Stromal cell of bone marrow (primary cell): Measurements from ENCODE around the gene EFHD1.
"Not testable (repeated sequence)": the region's sequence is repeated elsewhere in the genome, so short reads cannot be mapped to it uniquely, and the experiment has no call there.

ENCODE experiments used
- DNase-seq: peaks from one replicate; pipeline ENCODE4 v3.0.0-alpha.2; 2012; ENCODE audit warnings: low read depth

The EFHD1 gene

DNA sequence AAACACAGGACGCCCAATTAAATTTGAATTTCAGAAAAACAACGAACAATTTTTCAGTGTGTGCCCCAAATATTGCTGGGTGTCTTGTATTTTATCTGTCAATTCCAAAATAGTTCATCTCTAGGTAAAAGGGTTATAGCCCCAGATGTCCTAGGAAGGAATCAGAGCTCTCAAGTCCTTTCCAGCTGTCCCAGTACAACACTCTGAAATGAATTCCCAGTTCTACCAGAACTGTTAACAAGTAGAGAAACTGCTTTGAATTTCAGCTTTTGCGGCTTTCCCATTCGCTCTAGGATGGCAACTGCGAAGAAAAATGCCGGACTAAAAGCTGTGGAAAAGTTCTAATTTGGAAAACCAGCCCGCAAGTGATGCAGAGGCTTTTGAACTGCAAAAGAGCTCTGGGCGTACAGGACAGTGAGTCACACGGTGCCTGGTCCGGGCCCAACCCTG is 63.2 kb downstream of the EFHD1 start:
- no peak for DNase-seq

GRCh38 chr2:232697059-232697806 is 63.8 kb downstream of the EFHD1 start, which contains the start of gene GIGYF2:
GIGYF2 (plus strand) TSS chr2:232697331; CDS start chr2:232735198, 37,867 bp downstream.
- peak; percentile 88 for DNase-seq

DNA sequence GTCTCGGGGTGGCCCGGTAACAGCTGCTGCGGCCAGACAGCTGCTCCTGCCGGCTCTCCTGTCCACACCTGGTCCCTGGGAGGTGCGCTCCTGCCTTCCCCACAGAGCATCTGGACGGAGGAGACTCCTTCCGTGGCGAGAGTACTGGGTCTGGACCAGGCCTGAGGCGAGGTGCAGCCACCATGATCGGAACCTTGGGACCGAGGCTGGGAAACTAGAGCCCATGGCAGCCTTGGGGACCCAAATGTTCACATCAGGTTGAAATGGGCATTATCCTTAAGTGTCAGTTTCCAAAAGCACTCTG is 64.4 kb downstream of the EFHD1 start:
- DNase-seq = no peak

DNA sequence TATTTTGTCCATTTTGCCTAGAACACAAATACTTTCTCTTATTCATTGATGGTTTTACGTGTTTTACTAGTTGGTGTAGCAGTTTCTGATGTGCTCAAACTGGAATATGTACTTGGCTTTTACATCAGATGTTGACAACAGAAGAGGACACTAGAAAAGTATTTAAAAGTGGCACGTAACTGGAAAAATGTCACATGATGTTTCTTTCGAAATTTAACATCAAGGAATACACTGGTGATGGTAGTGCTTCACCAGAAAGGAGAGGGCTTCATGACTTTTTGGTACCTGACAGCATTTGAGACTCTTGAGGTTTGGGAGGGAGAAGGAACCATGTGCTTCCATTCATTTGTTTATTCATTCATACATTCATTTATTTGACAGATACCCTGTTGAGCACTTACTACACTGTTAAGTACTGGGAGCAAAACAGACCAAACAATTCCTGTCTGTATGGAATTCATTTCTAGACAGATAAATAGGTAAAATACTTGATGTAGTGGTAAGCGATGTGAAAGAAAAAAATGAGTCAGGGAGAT is 65.2 kb downstream of the EFHD1 start:
- DNase-seq = no peak

DNA sequence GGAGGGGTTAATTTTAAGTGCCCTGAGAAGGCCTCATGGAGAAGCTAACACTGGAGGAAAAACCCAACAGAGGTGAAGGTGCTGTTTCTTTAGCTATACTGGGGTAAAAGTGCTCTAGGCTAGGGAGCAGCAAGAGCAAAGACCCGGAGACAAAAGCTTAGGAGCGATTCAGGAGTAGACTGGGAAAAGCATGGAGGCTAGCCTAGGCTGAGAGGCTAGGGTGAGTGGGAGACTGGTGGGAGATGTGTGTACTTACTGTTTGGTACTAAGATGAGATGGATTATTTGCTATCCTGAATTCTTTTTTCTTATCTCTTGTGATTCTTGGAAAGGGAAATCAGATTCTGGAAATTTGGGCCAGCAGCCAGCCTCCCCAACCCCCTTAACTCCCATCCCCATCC is 65.7 kb downstream of the EFHD1 start:
- no peak for DNase-seq

- DNase-seq = no peak
These were observed 66.8 kb downstream of the EFHD1 start for GRCh38 chr2:232700154-232700553.

- no peak for DNase-seq
These were observed 73.7 kb downstream of the EFHD1 start for GRCh38 chr2:232707076-232707475.

DNA sequence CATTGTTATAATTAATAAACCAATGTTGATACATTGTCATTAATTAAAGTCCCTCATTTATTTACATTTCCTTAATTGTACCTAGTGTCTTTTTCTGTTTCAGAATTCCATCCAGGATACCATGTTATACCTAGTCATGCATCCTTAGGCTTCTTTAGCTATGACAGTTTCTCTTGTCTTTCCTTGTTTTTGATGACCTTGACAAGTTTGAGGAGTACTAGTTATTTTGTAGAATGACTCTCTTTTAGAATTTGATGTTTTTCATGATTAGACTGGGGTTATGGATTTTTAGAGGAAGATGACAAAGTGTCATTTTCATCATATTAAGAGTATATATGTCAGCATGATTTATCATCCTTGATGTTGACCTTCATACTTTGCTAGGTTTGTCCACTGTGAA is 80.1 kb downstream of the EFHD1 start:
- DNase-seq = no peak

DNA sequence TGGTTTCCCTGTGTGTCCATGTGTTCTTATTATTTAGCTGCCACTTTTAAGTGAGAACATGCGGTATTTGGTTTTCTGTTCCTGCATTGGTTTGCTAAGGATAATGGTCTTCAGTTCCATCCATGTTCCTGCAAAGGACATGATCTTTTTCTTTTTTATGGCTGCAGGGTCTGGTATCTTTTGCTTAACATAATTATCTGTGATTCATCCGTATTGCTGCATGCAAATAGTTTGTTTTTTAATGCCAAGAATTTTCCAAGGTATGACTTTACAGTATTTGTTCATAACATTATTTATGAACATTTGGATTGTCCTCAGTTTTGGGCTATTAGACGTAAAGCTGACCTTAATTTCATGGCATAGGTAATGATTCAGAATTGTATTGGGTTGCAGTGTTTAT is 81.6 kb downstream of the EFHD1 start:
- DNase-seq = no peak

- not testable (repeated sequence) for DNase-seq
These were observed 86.7 kb downstream of the EFHD1 start for GRCh38 chr2:232720056-232720455.

DNA sequence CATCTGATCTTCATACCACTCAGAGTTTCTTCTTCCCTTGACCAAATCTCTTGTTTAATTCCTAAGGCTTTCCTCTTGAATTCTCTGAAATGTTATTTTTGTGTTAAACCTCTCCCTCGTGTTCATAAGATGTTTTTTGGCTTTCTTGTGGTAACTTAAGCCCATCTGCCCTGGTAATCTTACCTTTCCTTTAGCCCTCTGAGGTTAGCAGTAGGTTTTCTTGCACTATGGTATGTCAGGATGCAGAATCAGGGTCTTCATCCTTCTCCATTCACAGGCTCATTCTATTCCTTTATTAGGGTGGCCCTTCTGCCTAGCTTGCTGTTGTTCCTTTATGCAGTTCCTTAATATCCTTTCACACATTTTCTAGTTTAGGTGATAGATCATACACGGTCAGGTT is 87.9 kb downstream of the EFHD1 start:
- DNase-seq = no peak

GRCh38 chr2:232721882-232722281 is 88.5 kb downstream of the EFHD1 start:
- no peak for DNase-seq

DNA sequence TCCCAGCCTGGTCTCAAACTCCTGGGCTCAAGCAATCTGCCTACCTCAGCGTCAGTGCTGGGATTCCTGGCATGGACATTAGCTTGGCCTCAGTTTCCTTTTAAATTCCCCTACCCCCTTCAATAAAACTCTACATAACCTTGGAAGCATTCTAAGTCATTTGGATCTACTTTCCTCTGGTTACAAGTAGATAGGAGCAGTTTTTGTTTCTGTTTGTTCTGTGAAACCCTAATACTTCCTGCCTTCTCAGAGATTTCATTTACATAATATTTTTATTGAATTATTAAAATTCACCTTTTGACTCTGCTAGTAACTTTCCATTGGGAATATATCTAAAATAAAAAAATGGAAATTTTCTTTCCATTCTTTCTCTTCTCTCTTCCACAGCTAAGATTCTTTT is 89.6 kb downstream of the EFHD1 start:
- DNase-seq = no peak

- no peak for DNase-seq
These were observed 95.4 kb downstream of the EFHD1 start for GRCh38 chr2:232728785-232729184.

- no peak for DNase-seq
These were observed 98.1 kb downstream of the EFHD1 start for GRCh38 chr2:232731470-232731869.
